HG02623 (cell line): Measurements from ENCODE around the gene GMPPB.

Experiments used
- ATAC-seq: cut with Tn5 transposase; IDR thresholded peaks from one replicate; pipeline ENCODE4 v1.9.1; 2021; ENCODE audit warnings: moderate library complexity; ENCODE audit not compliant: unreplicated experiment

Gene GMPPB

DNA sequence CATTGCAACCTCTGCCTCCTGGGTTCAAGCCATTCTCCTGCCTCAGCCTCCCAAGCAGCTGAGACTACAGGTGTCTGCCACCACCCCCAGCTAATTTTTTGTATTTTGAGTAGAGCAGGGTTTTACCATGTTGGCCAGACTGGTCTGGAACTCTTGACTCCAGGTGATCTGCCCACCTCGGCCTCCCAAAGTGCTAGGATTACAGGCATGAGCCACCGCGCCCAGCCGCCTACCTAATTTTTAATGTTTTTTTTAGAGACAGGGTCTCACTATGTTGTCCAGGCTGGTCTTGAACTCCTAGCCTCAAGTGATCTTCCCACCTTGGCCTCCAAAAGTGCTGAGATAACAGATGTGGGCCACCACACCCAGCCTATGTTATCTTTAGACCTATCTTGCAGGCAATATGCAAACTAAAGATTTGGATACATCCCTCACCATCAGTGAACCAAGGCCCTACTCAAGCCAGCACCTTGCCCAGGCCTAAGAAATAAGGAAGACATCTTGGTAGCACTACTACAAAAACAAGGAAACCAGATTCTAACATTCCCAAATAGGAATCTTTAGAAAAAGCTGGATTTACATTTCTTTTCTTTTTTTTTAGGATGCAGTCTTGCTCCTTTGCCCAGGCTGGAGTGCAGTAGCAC, 6.3 kb upstream of the GMPPB start:
- ATAC-seq = no peak

DNA sequence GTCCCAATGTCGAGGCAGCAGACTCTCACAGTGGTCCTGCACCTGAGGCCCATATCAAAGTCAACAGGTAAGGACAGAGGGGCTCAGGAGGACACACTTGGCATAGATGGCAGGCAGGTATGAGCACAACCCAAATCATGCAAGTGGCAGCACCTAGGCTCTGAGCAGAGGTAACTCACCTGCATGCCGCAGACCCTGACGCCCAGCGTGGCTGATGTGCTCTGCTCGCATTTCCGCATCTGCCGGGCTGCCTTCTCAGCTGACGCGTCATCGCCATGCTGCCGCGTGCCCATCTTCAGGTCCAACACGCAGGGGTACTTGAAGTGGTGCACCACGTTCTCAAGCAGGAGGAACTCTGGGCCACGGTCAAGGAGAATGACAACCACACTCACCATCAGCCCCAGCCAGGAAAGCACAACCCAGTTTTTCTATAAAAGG, 4.2 kb upstream of the GMPPB start:
- no peak for ATAC-seq

DNA sequence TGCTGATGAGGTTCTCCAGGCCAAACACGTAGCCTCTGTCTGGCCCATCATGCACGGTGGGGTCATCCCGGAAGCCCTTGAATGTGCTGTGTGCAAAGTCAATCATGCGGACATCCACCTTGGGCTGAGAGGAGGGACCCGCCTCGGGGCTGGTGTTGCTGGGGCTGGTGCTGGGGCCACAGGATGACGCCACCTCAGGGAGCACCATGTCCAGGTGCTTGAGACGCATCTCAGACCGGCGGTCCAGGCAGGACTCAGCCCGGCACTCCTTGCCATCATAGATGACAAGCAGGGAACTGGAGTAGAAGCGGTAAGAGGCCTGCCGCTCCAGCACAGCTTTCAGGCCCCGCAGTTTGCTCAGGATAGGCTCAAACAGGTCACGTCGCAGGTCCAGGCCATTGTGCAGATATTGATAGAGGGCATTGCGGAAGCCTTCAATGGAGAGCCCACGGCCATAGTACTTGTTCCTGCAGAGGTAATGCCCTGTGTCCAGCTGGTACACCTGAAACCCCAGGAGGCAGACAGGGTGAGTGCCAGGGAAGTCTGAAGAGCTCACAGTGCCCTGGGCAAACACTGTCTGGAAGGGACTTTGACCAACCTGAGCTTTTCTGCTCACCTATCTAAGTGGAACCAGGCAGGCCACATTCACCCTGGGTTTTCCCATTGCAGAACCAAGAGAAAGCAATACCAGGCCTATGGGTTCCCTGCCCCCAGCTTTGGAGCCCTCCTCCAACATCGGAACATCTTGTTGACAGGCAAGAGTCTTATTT, 3.6 kb upstream of the GMPPB start:
- no peak for ATAC-seq

DNA sequence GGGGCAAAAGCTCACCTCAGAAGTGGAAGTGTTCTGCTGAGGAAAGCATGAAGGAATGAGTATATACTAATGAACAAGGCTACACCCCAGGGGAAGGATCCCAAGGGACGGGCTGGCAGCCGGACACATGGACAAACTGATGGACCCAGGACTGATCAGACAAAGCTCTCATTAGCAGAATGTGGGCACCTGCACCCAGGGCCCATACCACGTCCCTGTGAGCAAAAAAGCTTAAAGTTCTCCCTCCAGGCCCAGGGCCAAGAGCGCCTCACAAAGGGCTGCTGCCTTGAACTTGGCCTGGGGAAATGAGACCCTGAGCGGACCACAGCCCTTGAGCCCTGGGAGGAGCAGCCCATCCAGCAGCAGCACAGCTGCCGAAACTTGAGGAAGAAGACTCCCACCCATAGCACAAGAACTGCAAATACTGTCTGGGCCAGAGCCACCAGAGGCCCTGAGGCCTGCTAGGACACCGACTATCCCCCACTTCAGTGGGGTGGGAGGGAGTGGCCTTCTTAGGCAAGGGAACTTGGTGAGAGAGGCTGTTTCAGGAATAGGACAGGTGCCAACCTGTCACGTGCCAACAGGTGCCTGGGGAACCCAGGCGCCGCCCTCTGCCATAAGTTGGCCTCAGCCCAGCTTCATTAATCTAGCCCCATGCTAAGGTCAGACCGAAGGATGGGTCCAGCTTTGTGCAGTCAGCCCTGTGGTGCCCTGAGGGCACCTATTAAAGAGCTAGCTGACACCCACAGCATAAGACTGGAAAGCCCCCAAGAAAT, 2.3 kb upstream of the GMPPB start:
- no peak for ATAC-seq

GRCh38 chr3:49724586-49724985, 835 bp upstream of the GMPPB start:
- ATAC-seq = no peak

DNA sequence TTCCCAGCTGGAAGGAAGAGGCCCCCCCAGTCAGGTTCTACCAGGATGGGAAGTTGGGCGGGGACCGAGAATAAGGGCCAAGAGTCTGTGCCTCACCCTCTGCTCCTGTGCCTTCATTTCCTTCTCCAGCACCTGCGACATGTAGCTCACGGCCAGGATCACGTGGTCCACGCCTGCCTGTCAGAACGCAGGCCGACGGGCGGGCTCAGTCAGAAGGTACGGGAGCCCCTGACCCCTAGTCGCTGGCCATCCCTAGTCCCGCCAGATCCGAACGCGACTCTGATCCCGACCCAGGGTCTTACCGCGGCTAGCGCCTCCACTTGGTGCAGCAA, 489 bp downstream of the GMPPB start:
- ATAC-seq = no peak

DNA sequence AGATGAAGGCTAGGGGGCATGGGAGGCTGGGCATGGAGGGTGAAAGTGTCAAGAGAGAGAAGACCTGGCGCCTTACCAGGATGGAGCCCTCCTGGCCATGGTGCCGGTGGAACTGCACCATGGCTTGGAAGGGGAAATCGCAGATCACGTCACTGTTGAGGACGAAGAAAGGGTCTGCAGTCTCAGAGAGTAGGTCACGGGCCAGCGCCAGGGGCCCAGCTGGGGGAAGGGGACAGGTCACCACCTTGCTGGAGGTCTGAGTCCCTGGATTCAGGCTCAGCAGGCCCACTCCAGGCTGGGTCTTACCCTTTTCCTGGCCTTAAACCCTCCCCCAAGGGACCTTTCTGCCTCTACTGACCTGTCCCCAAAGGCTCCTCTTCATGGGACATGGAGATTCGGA, 855 bp downstream of the GMPPB start:
- no peak for ATAC-seq

DNA sequence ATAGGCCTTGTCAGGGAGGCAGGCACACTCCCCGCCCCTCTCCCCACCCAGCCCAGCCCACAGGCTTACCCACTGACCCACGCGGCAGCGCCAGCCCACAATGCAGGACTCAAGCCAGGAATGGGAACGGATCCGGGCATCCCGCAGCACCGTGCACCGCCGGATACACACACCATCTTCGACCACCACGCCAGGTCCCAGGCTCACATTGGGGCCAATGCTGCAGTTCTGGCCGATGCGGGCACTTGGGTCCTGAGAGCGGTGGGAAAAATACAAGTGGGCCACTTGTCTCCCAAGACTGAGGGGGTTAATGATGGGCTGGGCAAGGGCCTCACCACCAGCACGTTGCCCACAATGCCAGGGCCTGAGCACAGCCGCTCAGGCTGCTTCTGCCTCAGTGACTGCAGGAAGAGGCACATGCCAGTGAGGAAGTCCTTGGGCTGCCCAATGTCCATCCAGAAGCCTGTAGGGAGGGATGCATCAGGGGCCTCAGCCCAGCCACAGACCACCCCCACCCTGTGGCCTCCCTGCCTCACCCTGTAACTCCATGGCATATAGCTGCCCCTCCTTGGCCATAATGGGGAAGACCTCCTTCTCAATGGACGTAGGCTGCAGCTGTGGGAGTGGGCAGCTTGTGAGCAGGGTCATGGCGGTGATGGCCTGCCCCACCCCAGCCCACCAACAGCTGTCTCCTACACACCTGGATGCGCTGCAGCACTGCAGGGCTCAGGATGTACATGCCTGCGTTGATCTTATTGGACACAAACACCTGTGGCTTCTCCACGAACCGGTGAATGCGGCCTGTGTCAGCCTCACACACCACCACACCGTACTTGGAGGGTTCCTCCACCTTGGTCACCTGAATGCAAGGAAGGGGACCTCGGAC, 1.6 kb downstream of the GMPPB start:
- ATAC-seq = no peak

DNA sequence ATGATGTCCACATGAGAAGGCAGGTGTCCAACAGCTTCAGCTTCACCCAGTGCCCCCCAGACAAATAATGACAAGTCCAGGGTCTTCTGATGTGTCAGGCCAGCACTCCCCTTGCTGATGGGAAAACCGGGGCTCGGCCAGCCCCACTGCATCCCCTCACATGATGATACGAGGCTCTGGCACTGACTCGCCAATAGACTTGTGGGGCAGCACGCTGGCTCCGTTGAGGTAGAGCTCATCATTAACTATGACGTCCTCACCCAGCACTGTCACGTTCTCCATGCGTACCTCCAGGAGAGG, 2.2 kb downstream of the GMPPB start:
- ATAC-seq = no peak

DNA sequence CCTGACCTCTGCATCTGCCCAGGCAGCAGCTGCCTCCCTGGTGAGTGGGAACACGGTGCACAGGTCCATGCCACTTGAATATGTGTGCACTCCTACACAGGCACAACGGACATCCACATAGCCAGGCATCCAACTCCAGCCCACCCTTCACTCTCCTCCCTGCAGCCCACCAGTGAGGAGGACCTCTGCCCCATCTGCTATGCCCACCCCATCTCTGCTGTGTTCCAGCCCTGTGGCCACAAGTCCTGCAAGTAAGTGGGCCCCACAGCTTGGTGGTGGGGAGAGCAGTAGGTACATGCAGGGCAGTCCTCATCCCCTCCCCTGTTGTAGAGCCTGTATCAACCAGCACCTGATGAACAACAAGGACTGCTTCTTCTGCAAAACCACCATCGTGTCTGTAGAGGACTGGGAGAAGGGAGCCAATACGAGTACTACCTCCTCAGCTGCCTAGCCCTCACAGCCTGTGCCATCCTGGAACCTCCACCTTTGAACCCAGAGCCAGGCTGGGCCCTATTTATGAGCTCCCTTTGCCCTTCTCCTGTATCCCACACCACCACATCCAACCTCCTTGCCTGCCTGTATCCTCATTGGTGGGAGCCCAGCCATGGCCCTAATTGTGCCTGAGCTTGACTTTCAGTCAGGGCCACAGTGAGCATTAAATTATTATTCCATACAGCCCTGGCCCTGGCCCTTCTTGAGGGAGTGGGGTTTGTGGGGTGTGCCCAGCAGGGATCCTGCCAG, 2.7 kb downstream of the GMPPB start:
- no peak for ATAC-seq

DNA sequence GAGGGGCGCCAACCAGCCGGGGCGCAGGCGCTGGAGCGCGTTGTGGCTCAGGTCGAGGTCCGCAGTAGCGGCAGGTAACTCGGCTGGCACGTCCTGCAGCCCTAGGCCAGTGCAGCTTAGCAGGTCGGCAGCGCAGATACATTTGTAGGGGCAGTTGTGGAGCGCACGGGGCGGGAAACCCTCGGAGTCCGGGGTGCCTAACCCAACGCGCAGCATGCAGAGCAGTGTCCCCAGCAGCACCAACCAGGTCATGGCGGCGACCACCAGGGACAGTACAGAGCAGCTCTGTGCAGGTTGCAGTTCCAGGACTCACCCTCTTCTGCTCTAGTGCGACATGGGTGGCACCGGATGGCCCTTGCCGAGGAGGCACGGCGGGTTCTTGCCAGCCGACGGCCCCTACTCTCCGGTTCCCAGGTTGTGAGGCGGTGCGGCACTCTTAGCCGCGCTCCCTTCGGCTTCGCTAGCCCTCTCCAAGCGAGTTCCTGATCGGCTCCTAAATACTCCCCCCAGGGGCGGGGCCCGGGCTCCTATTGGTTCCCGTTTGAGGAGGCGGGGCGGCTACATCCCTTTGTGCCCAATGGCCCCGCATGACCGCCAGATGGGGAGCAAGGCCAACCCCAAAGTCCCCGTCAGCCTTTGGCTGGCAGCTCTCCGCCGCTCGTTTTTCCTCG, 4.4 kb downstream of the GMPPB start, which contains the start of gene AMIGO3:
AMIGO3 (minus strand) TSS at position 471 of the 671 bp plus-strand sequence; CDS start at position 252, 219 bp downstream.
- no peak for ATAC-seq

DNA sequence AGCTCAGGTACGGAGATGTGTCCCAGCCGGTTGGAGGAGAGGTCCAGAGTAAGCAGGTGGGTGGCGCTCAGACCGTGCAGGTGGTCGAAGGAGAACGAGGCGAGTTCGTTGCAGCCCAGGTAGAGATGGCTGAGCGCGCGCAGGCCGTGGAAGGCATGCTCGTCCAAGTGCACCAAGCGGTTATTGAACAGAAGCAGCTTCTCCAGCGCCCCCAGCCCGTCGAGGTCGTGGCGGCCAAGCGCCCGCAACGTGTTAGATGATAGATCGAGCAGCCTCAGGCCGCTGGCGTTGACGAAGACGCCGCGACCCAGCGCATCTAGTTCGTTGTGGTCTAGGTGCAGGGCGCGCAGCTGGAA, 4.9 kb downstream of the GMPPB start:
- no peak for ATAC-seq

DNA sequence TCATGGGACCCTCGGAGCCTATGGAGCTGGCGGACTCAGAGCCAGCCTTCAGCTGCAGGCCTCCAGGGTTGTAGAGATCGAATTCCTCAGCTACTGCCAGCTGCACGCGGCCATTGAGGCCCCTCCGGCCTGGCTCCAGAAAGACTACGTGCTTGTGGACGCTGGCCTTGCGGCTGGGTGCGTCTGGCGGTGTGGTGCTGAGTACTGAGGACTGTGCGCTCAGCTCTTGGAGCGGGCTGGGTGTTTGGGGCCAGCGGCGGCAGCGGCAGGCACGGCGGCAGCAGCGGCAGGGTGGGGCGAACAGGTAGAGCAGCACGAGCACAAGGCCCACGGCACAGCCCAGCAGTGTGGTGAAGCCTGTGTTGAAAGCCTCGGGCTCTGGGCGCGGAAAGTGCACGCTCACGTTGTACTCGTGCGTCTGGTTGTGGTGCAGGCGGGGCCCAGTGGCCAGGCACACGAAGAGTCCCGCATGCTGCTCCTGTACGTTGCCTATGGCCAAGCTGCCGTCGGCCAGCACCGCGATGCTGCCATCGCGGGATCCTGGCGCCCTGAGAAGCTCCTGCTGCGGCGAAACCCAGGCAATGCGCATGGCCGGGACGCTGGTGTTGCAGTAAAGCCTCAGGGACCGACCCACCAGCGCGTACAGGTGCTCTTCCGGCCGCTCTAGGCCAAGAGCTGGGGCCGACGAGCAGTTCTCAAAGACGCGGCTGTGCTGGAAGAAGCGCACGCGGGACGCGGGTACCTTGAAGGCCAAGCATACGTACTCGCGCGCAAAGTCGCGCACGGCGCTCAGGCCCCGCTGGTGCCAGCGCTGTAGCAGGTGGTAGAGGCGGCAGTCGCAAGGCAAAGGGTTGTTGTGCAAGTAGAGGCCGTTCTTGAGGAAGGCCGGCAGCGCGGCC, 5.5 kb downstream of the GMPPB start:
- no peak for ATAC-seq

GRCh38 chr3:49717211-49717958, 6.4 kb downstream of the GMPPB start:
- no peak for ATAC-seq

DNA sequence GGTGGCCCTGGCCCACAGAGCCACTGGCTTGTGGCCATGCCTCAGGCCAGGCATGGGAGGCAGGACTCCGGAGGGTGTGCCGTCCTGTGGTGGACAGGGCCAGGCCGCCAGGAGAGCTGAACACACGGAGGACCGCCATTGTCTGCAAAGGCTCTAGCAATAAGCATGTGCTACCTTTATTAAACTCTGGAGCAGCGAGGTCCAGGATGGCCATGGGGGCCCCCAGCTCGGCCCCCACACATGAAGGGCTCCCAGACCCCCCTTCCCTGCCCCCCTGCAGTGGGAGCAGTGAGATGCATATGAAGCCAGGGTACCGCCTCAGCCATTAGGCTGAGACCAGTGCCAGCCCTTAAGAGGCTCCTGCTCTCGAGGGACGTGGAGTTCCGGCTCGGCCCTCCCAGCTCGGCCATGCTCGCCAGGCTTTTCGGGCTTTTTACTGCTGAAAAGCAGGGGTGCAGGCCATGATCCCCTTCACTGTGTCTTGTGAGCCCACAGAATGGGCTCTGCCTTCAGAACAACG, 7.0 kb downstream of the GMPPB start:
- no peak for ATAC-seq

- ATAC-seq = no peak
Observed at GRCh38 chr3:49716169-49716568, 7.6 kb downstream of the GMPPB start.

DNA sequence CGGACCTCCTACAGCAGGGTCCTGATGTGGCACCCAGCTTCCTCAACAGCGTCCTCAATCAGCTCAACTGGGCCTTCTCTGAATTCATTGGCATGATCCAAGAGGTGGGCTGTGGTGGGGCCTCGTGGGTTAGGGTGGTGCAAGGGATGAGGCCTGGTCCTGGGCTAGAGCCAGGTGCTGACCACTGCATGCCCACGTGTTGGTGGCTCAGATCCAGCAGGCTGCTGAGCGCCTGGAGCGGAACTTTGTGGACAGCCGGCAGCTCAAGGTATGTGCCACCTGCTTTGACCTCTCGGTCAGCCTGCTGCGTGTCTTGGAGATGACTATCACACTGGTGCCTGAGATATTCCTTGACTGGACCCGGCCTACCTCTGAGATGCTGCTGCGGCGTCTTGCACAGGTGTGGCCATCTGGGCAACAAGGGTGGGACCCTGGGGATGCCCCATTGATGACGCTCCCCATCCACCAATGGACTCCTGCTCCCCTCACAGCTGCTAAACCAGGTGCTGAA, 8.1 kb downstream of the GMPPB start:
- no peak for ATAC-seq
